22Rv1 (cell line): ENCODE data around the gene ZBTB8OS.

Experiments
- CTCF ChIP-seq: fragments of 450-650 bp; IDR thresholded peaks from 2 replicates; pipeline ENCODE4 v1.5.1; 2017; ENCODE audit warnings: mild to moderate bottlenecking
- ZFX ChIP-seq: fragments of 450-650 bp; IDR thresholded peaks from 2 replicates; pipeline ENCODE4 v1.6.1; 2017; ENCODE audit warnings: antibody characterized with exemption, borderline replicate concordance

- TF ChIP-seq CTCF (no peak), ZFX (no peak)
Measured at GRCh38 chr1:32639489-32640075, 10.8 kb downstream of the ZBTB8OS start.
